ENCODE measurements around the gene CBX3. TPM values are rescaled to one million over a fixed set of nuclear protein-coding genes. Genes with fewer than 3 reads are reported as not detected.
"Not testable (repeated sequence)": the region's sequence is repeated elsewhere in the genome, so short reads cannot be mapped to it uniquely, and the experiment has no call there.

The CBX3 gene
- total and polyA plus RNA-seq, 4 donors: 74.8 to 143 (median 84.8) TPM

- intact Hi-C loops (cut with DNase I): loop anchor here in 1 of 2 donors (10.0 kb wide), 1 partner anchor 175 kb away; no protein-coding TSS in a partner anchor
- H3K27ac ChIP-seq (ENCODE audit: low read depth in 1 of 2, low read length in 2 of 2): no peak overlapping the region
- ATAC-seq (ENCODE audit: low FRiP score) (no peak), DNase-seq (no peak)
- H3K27me3 ChIP-seq (ENCODE audit: control insufficient read depth in 1 of 2, insufficient read depth in 2 of 2, low read length in 1 of 2): no peaks in the 10 kb centered on the region
- no peaks in the 10 kb centered on the region for H3K9me3 ChIP-seq (ENCODE audit: control insufficient read depth, low read length)
- H3K4me1 ChIP-seq (ENCODE audit: control insufficient read depth in 1 of 2, insufficient read depth in 2 of 2, low read length in 2 of 2): peaks cover 1 to 6% of the 10 kb centered on the region in 2 donors
- WGBS, 2 donors: 83 to 84% methylated on average over 3 of the region's 3 CpGs
- peaks cover 7 to 10% of the 10 kb centered on the region in 2 donors for H3K36me3 ChIP-seq (ENCODE audit: control insufficient read depth in 1 of 2, insufficient read depth in 2 of 2, low read length in 1 of 2)
- H3K4me3 ChIP-seq (ENCODE audit: low read length in 2 of 2): no peak overlapping the region
These were observed 11.8 kb upstream of the CBX3 start for GRCh38 chr7:26189697-26190096.

- intact Hi-C loops (cut with DNase I): loop anchor here in 1 of 2 donors (10.0 kb wide), 1 partner anchor 174 kb away; no protein-coding TSS in a partner anchor
- peaks cover 1 to 6% of the 10 kb centered on the region in 2 donors for H3K4me1 ChIP-seq (ENCODE audit: control insufficient read depth in 1 of 2, insufficient read depth in 2 of 2, low read length in 2 of 2)
These were observed 11.1 kb upstream of the CBX3 start for GRCh38 chr7:26190417-26190869.

GRCh38 chr7:26191233-26191973, 10.1 kb upstream of the CBX3 start:
- H3K4me1 ChIP-seq (ENCODE audit: control insufficient read depth in 1 of 2, insufficient read depth in 2 of 2, low read length in 2 of 2): peaks cover 1 to 6% of the 10 kb centered on the region in 2 donors

More at GRCh38 chr7:26190417-26190869, 11.1 kb upstream of the CBX3 start:
- Histone ChIP-seq H3K36me3 (ENCODE audit: control insufficient read depth in 1 of 2, insufficient read depth in 2 of 2, low read length in 1 of 2) (peaks cover 7 to 11% of the 10 kb centered on the region in 2 donors), H3K4me3 (ENCODE audit: low read length in 2 of 2) (no peak overlapping the region), H3K9me3 (ENCODE audit: control insufficient read depth, low read length) (no peaks in the 10 kb centered on the region), H3K27me3 (ENCODE audit: control insufficient read depth in 1 of 2, insufficient read depth in 2 of 2, low read length in 1 of 2) (no peaks in the 10 kb centered on the region), H3K27ac (ENCODE audit: low read depth in 1 of 2, low read length in 2 of 2) (no peak overlapping the region)
- DNase-seq: no peak
- WGBS, 2 donors: 79 to 89% methylated on average over 1 of the region's 1 CpG
- no peak for ATAC-seq (ENCODE audit: low FRiP score)

GRCh38 chr7:26191974-26192479, 9.5 kb upstream of the CBX3 start:
- no peak overlapping the region for H3K27ac ChIP-seq (ENCODE audit: low read depth in 1 of 2, low read length in 2 of 2)
- H3K4me1 ChIP-seq (ENCODE audit: control insufficient read depth in 1 of 2, insufficient read depth in 2 of 2, low read length in 2 of 2): peaks cover 1 to 9% of the 10 kb centered on the region in 2 donors
- DNase-seq: no peak
- WGBS, 2 donors: 77 to 78% methylated on average over 1 of the region's 1 CpG
- no peak for ATAC-seq (ENCODE audit: low FRiP score)
- H3K9me3 ChIP-seq (ENCODE audit: control insufficient read depth, low read length): no peaks in the 10 kb centered on the region
- no peaks in the 10 kb centered on the region for H3K27me3 ChIP-seq (ENCODE audit: control insufficient read depth in 1 of 2, insufficient read depth in 2 of 2, low read length in 1 of 2)
- H3K4me3 ChIP-seq (ENCODE audit: low read length in 2 of 2): no peak overlapping the region
- intact Hi-C loops (cut with DNase I): loop anchor here in 1 of 2 donors (10.0 kb wide), 1 partner anchor 173 kb away; no protein-coding TSS in a partner anchor
- H3K36me3 ChIP-seq (ENCODE audit: control insufficient read depth in 1 of 2, insufficient read depth in 2 of 2, low read length in 1 of 2): peaks cover 7 to 11% of the 10 kb centered on the region in 2 donors

More at GRCh38 chr7:26191233-26191973, 10.1 kb upstream of the CBX3 start:
- H3K27me3 ChIP-seq (ENCODE audit: control insufficient read depth in 1 of 2, insufficient read depth in 2 of 2, low read length in 1 of 2): no peaks in the 10 kb centered on the region
- intact Hi-C loops (cut with DNase I): loop anchor here in 1 of 2 donors (10.0 kb wide), 1 partner anchor 173 kb away; no protein-coding TSS in a partner anchor
- DNase-seq (no peak), ATAC-seq (ENCODE audit: low FRiP score) (no peak)
- H3K27ac ChIP-seq (ENCODE audit: low read depth in 1 of 2, low read length in 2 of 2): no peak overlapping the region
- H3K9me3 ChIP-seq (ENCODE audit: control insufficient read depth, low read length): no peaks in the 10 kb centered on the region
- H3K4me3 ChIP-seq (ENCODE audit: low read length in 2 of 2): no peak overlapping the region
- H3K36me3 ChIP-seq (ENCODE audit: control insufficient read depth in 1 of 2, insufficient read depth in 2 of 2, low read length in 1 of 2): peaks cover 7 to 11% of the 10 kb centered on the region in 2 donors
- 63% methylated on average over 7 of the region's 7 CpGs for WGBS, 2 donors

GRCh38 chr7:26192485-26193087, 9.0 kb upstream of the CBX3 start:
- Histone ChIP-seq H3K27ac (ENCODE audit: low read depth in 1 of 2, low read length in 2 of 2) (no peak overlapping the region), H3K36me3 (ENCODE audit: control insufficient read depth in 1 of 2, insufficient read depth in 2 of 2, low read length in 1 of 2) (peaks cover 7 to 10% of the 10 kb centered on the region in 2 donors), H3K4me3 (ENCODE audit: low read length in 2 of 2) (no peak overlapping the region), H3K4me1 (ENCODE audit: control insufficient read depth in 1 of 2, insufficient read depth in 2 of 2, low read length in 2 of 2) (peaks cover 1 to 9% of the 10 kb centered on the region in 2 donors), H3K9me3 (ENCODE audit: control insufficient read depth, low read length) (no peaks in the 10 kb centered on the region), H3K27me3 (ENCODE audit: control insufficient read depth in 1 of 2, insufficient read depth in 2 of 2, low read length in 1 of 2) (no peaks in the 10 kb centered on the region)
- no peak for ATAC-seq (ENCODE audit: low FRiP score)
- WGBS, 2 donors: 76 to 80% methylated on average over 3 of the region's 3 CpGs
- DNase-seq: no peak
- intact Hi-C loops (cut with DNase I): loop anchor here in 1 of 2 donors (10.0 kb wide), 1 partner anchor 172 kb away; no protein-coding TSS in a partner anchor

- Histone ChIP-seq H3K9me3 (ENCODE audit: control insufficient read depth, low read length) (no peaks in the 10 kb centered on the region), H3K27me3 (ENCODE audit: control insufficient read depth in 1 of 2, insufficient read depth in 2 of 2, low read length in 1 of 2) (no peaks in the 10 kb centered on the region), H3K27ac (ENCODE audit: low read depth in 1 of 2, low read length in 2 of 2) (no peak overlapping the region), H3K4me1 (ENCODE audit: control insufficient read depth in 1 of 2, insufficient read depth in 2 of 2, low read length in 2 of 2) (peaks cover 1 to 9% of the 10 kb centered on the region in 2 donors), H3K36me3 (ENCODE audit: control insufficient read depth in 1 of 2, insufficient read depth in 2 of 2, low read length in 1 of 2) (peaks cover 7% of the 10 kb centered on the region in 2 donors), H3K4me3 (ENCODE audit: low read length in 2 of 2) (no peak overlapping the region)
- no peak for ATAC-seq (ENCODE audit: low FRiP score)
- intact Hi-C loops (cut with DNase I): loop anchor here in 1 of 2 donors (10.0 kb wide), 1 partner anchor 171 kb away; no protein-coding TSS in a partner anchor
- 65 to 66% methylated on average over 8 of the region's 8 CpGs for WGBS, 2 donors
- no peak for DNase-seq
These were observed 7.9 kb upstream of the CBX3 start for GRCh38 chr7:26193432-26194207.

- 69 to 72% methylated on average over 11 of the region's 11 CpGs for WGBS, 2 donors
- not testable (repeated sequence) for H3K9me3 ChIP-seq (ENCODE audit: control insufficient read depth, low read length); H3K36me3 ChIP-seq (ENCODE audit: control insufficient read depth in 1 of 2, insufficient read depth in 2 of 2, low read length in 1 of 2); DNase-seq; H3K4me3 ChIP-seq (ENCODE audit: low read length in 2 of 2); ATAC-seq (ENCODE audit: low FRiP score); H3K27ac ChIP-seq (ENCODE audit: low read depth in 1 of 2, low read length in 2 of 2); H3K4me1 ChIP-seq (ENCODE audit: control insufficient read depth in 1 of 2, insufficient read depth in 2 of 2, low read length in 2 of 2); H3K27me3 ChIP-seq (ENCODE audit: control insufficient read depth in 1 of 2, insufficient read depth in 2 of 2, low read length in 1 of 2)
- intact Hi-C loops (cut with DNase I): loop anchor here in 1 of 2 donors (10.0 kb wide), 1 partner anchor 170 kb away; no protein-coding TSS in a partner anchor
These were observed 6.8 kb upstream of the CBX3 start for GRCh38 chr7:26194764-26195163.

GRCh38 chr7:26195182-26195581, 6.4 kb upstream of the CBX3 start:
- no peaks in the 10 kb centered on the region for H3K9me3 ChIP-seq (ENCODE audit: control insufficient read depth, low read length)
- H3K4me3 ChIP-seq (ENCODE audit: low read length in 2 of 2): no peak overlapping the region
- intact Hi-C loops (cut with DNase I): loop anchor here in 1 of 2 donors (10.0 kb wide), 1 partner anchor 170 kb away; no protein-coding TSS in a partner anchor
- no peak overlapping the region for H3K27ac ChIP-seq (ENCODE audit: low read depth in 1 of 2, low read length in 2 of 2)
- ATAC-seq (ENCODE audit: low FRiP score) (no peak), DNase-seq (no peak)
- peaks cover 1 to 6% of the 10 kb centered on the region in 2 donors for H3K4me1 ChIP-seq (ENCODE audit: control insufficient read depth in 1 of 2, insufficient read depth in 2 of 2, low read length in 2 of 2)
- H3K36me3 ChIP-seq (ENCODE audit: control insufficient read depth in 1 of 2, insufficient read depth in 2 of 2, low read length in 1 of 2): peaks cover 3 to 7% of the 10 kb centered on the region in 2 donors
- WGBS, 2 donors: 62 to 64% methylated on average over 5 of the region's 5 CpGs
- H3K27me3 ChIP-seq (ENCODE audit: control insufficient read depth in 1 of 2, insufficient read depth in 2 of 2, low read length in 1 of 2): no peaks in the 10 kb centered on the region

Measured in aorta (tissue), 5 donors.